NCI-H2107 treated with DMSO at 0.1 percent for 48 hours (cell line): Measurements from ENCODE around the gene MAU2.
"Not testable (repeated sequence)": the region's sequence is repeated elsewhere in the genome, so short reads cannot be mapped to it uniquely, and the experiment has no call there.

Experiments used
- DNase-seq: peaks from one replicate; lab custom pipeline; 2025; ENCODE audit not compliant: unreplicated experiment; lab: John Stamatoyannopoulos, UW

MAU2 gene

DNA sequence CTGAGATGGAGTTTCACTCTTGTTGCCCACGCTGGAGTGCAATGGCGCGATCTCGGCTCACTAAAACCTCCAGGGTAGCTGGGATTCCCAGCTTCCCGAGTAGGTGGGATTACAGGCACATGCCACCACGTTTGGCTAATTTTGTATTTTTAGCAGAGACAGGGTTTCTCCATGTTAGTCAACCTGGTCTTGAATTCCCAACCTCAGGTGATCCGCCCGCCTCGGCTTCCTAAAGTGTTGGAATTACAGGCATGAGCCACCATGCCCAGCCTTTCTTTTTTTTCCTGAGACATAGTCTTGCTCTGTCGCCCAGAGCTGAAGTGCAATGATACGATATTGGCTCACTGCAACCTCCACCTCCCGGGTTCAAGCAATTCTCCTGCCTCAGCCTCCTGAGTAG, 59.7 kb downstream of the MAU2 start:
- not testable (repeated sequence) for DNase-seq

GRCh38 chr19:19381007-19381926, 60.6 kb downstream of the MAU2 start:
- DNase-seq = no peak

- no peak for DNase-seq
These were observed 61.5 kb downstream of the MAU2 start for GRCh38 chr19:19382118-19382517.

DNA sequence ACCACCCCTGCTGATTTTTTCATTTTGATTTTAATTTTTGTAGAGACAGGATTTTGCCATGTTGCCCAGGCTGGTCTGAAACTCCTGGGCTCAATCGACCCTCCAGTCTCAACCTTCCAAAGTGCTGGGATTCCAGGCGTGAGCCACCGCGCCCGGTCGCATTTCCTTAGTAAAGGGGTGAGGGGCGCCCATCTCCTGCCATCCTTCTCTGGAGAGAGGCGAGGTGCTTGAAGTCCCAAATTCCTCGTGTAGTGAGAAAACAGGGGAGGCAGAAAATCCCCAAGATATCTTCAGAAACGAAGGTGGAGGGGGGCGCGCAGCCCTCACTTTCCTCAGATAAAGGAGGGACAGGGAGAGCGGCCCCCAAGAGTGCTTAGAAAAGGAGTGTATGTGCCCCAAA, 63.9 kb downstream of the MAU2 start:
- no peak for DNase-seq

DNA sequence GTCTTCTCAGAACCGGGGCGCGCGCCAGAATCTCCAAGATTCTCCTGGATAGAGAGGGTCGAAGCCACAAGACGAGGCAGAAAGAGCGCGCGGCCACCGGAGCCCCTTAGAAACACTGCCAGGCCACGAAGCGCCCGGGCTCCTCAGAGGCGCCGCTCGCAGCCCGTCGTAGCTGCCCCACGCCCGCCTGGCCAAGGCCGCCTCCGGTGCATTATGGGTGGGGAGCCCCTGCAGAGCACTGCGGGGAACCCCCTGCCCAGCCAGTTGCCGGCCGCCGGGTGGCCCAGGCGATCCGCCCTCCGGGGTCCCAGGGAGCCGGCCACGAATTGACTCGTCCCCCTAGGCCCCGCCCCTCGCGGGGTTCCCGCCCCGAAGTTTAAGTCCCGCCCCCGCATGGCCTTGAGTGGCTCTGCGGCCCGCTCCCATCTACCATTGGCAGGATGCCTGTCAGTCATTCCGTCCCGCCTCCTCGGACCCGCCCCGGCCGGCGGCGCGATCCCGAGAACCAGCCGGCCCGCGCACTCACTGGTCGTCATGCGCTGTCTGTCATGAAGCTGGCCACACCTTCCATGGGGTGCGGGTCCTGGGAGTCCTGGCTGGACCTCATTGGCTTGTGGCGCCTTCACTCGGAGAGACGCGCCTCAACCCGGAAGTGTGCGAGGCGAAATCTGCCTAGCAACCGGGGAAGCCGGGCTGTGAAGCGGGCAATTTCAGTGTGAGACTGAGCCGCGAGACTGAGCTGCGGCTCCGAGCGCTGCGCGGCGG, 64.7 kb downstream of the MAU2 start:
- peak; percentile 94 for DNase-seq

- DNase-seq = no peak
These were observed 65.6 kb downstream of the MAU2 start for GRCh38 chr19:19385896-19386869.

DNA sequence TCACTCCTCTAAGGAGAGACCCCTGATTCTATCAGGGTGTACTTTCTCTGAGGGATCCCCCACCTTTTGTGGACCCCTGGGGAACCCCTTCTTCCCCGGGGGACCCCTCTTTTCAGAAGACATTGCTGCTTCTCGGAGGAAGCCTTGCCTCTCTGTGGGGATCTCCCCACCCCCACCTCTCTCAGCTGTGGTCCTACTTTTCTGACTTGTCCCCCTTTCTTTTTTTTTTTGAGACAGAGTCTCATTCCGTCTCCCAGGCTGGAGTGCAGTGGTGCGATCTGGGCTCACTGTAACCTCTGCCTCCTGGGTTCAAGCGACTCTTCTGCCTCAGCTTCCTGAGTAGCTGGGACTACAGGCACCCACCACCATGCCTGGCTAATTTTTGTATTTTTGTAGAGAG, 66.5 kb downstream of the MAU2 start:
- no peak for DNase-seq

DNA sequence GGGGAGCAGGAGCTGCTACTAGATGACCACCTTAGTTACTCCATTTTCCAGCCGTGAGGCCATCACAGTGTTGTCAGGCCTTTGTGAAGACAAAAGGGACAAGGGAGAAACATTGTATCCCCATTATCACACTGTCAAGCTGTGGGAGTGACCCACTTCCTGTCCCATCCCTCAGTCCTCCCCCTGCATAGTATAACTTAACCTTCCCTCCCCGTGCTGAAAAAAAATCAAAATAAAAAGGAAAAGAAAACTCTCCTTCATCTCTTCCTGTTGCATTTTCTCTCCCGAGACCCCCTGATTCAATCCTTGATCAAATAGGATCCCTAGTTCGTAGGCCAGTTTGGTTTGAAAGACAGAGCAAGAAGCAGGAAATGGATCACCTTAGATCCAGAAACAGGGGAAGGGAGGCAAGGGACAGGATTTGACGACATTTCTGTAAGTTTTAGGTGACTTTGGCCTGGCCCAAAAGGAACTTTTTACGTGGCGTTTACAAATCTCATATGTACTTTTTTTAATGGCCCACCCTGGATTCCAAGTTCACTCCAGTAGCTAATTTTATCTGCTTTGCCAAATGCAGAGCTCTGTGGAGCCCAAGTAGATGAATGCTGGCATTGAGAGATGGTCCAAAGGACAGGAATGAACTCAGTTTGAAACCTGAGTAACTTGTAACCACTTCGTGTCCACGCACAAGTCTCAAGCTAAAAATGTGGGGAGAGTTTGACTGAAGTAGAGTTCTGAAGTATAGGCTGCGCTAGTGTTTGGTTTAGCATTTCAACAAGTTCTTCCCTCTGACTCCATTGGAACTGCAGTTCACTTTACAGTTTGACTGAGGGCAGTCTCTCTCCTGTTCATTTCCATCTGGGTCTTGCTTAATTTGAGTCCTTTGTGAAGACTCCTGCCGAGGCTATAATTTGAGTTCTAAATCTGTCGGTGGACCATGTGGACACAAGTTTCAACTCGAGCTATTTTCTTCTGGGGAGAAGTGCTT, 68.2 kb downstream of the MAU2 start:
- DNase-seq = no peak

DNA sequence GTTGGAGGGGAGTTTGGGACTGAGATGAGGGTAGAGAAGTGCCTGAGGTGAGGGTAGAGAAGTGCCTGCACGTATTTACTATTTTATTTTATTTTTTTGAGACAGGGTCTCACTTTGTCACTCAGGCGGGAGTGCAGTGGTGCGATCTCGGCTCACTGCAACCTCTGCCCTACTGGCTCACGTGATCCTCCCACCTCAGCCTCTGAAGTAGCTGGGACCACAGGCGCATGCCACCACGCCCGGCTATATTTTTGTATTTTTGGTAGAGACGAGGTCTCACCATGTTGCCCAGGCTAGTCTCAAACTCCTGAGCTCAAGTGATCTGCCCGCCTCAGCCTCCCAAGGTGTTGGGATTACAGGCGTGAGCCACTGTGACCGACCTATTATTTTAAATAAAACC, 69.1 kb downstream of the MAU2 start:
- DNase-seq = not testable (repeated sequence)

GRCh38 chr19:19394333-19394732, 73.7 kb downstream of the MAU2 start:
- not testable (repeated sequence) for DNase-seq

DNA sequence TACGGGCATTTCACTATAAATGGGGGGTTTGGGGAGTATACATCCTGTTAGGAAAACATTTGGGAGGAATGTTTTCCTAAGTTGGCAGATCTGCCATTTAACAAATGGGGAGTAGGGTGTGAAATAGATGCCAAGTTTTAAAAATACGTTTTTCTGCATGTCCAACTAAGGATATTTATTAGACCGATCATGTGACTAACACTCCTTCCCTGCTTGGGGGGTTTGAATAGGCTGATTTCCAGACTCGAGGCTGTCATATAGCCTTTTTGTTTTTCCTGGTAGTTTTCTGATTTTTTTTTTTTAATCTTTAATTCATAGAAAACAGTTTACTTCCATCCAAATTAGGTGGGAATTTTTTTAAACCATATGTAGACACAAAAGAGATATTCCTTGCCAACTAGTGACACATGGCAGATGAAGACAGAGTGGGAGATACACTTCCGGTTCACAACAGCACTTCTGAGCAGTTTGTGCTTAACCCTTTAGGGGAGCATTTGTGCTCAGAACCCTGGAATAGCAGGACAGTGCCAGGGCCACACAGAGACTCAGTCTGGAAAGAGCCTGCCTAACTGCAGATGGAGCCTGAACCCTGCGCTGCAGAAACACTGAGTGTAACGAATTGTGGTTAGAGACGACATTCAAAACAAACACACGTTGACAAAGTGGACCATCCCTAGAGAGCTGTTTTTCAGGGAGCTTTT, 79.3 kb downstream of the MAU2 start:
- DNase-seq = no peak

DNA sequence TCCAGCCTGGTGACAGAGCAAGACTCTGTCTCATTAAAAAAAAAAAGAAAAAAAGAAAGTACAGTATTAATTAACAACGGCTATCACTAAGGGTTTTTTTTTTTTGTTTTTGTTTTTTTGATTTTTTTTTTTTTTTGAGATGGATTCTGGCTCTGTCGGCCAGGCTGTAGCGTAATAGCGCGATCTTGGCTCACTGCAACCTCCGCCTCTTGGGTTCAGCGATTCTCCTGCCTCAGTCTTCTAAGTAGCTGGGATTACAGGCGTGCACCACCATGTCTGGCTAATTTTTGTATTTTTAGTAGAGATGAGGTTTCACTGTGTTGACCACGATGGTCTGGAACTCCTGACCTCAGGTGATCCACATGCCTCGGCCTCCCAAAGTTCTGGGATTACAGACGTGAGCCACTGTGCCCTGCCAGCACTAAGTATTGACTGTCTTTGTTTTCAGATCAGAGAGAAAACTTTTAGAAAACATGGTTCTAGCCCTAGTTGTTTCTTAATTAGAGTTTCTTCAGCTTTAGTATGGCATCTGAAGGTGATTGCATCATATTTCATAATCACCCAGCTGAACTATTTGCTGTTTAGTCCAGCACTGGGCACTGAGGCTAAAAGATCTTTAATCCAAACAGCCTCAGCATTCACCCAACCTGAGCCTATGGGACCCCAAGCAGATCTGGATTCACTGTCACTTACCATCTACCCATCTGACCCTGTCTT, 82.2 kb downstream of the MAU2 start:
- no peak for DNase-seq

- no peak for DNase-seq
These were observed 82.8 kb downstream of the MAU2 start for GRCh38 chr19:19403373-19403901.

GRCh38 chr19:19404879-19405860, 84.5 kb downstream of the MAU2 start, which contains the start of gene GATAD2A:
GATAD2A (plus strand) TSS chr19:19405675; CDS start chr19:19465346, 59,671 bp downstream.
- DNase-seq = peak; percentile 36

- DNase-seq = no peak
These were observed 85.6 kb downstream of the MAU2 start for GRCh38 chr19:19405971-19406877.
